ENCODE results near the gene C2orf49. TPM values are rescaled to one million over a fixed set of nuclear protein-coding genes. Genes with fewer than 3 reads are reported as not detected.

Gene C2orf49
- total and polyA plus RNA-seq, 9 of the 15 experiments (the other 6 are each of a cell fraction or from before 2014, with no cell fraction given): 17.9 to 38.2 (median 25.6) TPM

GRCh38 chr2:105329561-105330495 is 7.5 kb upstream of the C2orf49 start, which contains the start of gene TGFBRAP1 (continued):
- peak; percentile 7; the same call in 1 of the 2 replicates for TF ChIP-seq GMEB1 (CRISPR knock-in tag; IDR thresholded peaks at IDR 0.05)
- TF ChIP-seq PRDM10 (IDR thresholded peaks at IDR 0.05; ENCODE audit: partially characterized antibody): peak; percentile 24
- TF ChIP-seq CGGBP1 (CRISPR knock-in tag; IDR thresholded peaks at IDR 0.05): no peak
- TF ChIP-seq VEZF1 (CRISPR knock-in tag; IDR thresholded peaks at IDR 0.05): peak; percentile 82
- no peak for TF ChIP-seq XRCC3 (IDR thresholded peaks at IDR 0.05)
- no peak for TF ChIP-seq SMARCE1 (IDR thresholded peaks at IDR 0.05)
- peak; percentile 72 for TF ChIP-seq CCNT2 (IDR thresholded peaks at IDR 0.05; ENCODE audit: borderline replicate concordance, extremely low read depth, insufficient read length, low read depth, low read length)
- TF ChIP-seq PHF21A (IDR thresholded peaks at IDR 0.05; ENCODE audit: borderline replicate concordance, low read depth): no peak
- TF ChIP-seq JUN (IDR thresholded peaks at IDR 0.05; ENCODE audit: borderline replicate concordance, low read depth, low read length): no peak
- TF ChIP-seq JUN (CRISPR knock-in tag; IDR thresholded peaks at IDR 0.05; ENCODE audit: borderline replicate concordance): no peak; the same call in 1 of the 2 replicates
- peak; percentile 91 for TF ChIP-seq GATAD2B (IDR thresholded peaks at IDR 0.05; ENCODE audit: borderline replicate concordance)
- no peak for TF ChIP-seq PRMT5 (CRISPR knock-in tag; IDR thresholded peaks at IDR 0.05)
- TF ChIP-seq ZNF589 (CRISPR knock-in tag; IDR thresholded peaks at IDR 0.05; ENCODE audit: low read depth): peak; percentile 54; the same call in 1 of the 2 replicates
- TF ChIP-seq TCF3 (CRISPR knock-in tag; IDR thresholded peaks at IDR 0.05): no peak

Data from K562 (cell line).